ENCODE data around the gene SLC12A6.
"Not testable (repeated sequence)": the region's sequence is repeated elsewhere in the genome, so short reads cannot be mapped to it uniquely, and the experiment has no call there.

The SLC12A6 gene

GRCh38 chr15:34252545-34252944 is 85.0 kb downstream of the SLC12A6 start:
- no peak for DNase-seq

- DNase-seq: no peak
Observed at GRCh38 chr15:34248190-34248589, 89.4 kb downstream of the SLC12A6 start.

- no peak for DNase-seq
Observed at GRCh38 chr15:34246276-34246976, 91.2 kb downstream of the SLC12A6 start.

GRCh38 chr15:34243226-34243625 is 94.4 kb downstream of the SLC12A6 start:
- DNase-seq: no peak

GRCh38 chr15:34242331-34242710 is 95.3 kb downstream of the SLC12A6 start:
- no peak for DNase-seq

- DNase-seq: peak; percentile 30 to 51
Observed at GRCh38 chr15:34241376-34242330, 95.9 kb downstream of the SLC12A6 start.

- DNase-seq: no peak
Observed at GRCh38 chr15:34240537-34240936, 97.0 kb downstream of the SLC12A6 start.

- no peak for DNase-seq
Observed at GRCh38 chr15:34239151-34239808, 98.3 kb downstream of the SLC12A6 start.

- no peak for DNase-seq
Observed at GRCh38 chr15:34233614-34234013, 104.0 kb downstream of the SLC12A6 start.

- DNase-seq: peak; percentile 47 to 55
Observed at GRCh38 chr15:34223904-34224596, 113.5 kb downstream of the SLC12A6 start.

GRCh38 chr15:34217587-34218225 is 119.9 kb downstream of the SLC12A6 start:
- DNase-seq: no peak

GRCh38 chr15:34216527-34217270 is 120.9 kb downstream of the SLC12A6 start:
- no peak for DNase-seq

- DNase-seq: no peak
Observed at GRCh38 chr15:34214135-34214534, 123.4 kb downstream of the SLC12A6 start.

GRCh38 chr15:34213690-34214089 is 123.9 kb downstream of the SLC12A6 start:
- no peak for DNase-seq

GRCh38 chr15:34209421-34210282 is 127.9 kb downstream of the SLC12A6 start, which contains the start of gene KATNBL1:
KATNBL1 (minus strand) TSS chr15:34210096; CDS start chr15:34163676, 46,420 bp downstream.
- DNase-seq: peak; percentile 98 to 99

- no peak for DNase-seq
Observed at GRCh38 chr15:34206011-34206410, 131.6 kb downstream of the SLC12A6 start.

- DNase-seq: no peak
Observed at GRCh38 chr15:34203936-34204335, 133.6 kb downstream of the SLC12A6 start.

GRCh38 chr15:34203305-34203704 is 134.3 kb downstream of the SLC12A6 start:
- DNase-seq: no peak

GRCh38 chr15:34193272-34193671 is 144.3 kb downstream of the SLC12A6 start:
- not testable (repeated sequence) for DNase-seq

GRCh38 chr15:34188711-34189110 is 148.9 kb downstream of the SLC12A6 start:
- no peak for DNase-seq
